OCI-LY3 (cell line): ENCODE results near the gene ECE2.

ENCODE experiments used
- H2AFZ ChIP-seq: fragments of 200-600, 300-600 bp; shearing (Covaris generic); 2 replicates; pipeline ENCODE4 v1.6.0; 2014; ENCODE audit warnings: antibody characterized with exemption, low read depth, low read length
- H3K27ac ChIP-seq: fragments of 200-600, 300-600 bp; sonication (generic); 2 replicates; pipeline ENCODE4 v1.5.1; 2014; ENCODE audit warnings: mild to moderate bottlenecking, low read length, moderate library complexity, mixed read lengths
- H3K27me3 ChIP-seq: fragments of 200-600, 300-600 bp; sonication (generic); 2 replicates; pipeline ENCODE4 v1.6.1; 2014; ENCODE audit warnings: low read depth, low read length, mixed read lengths
- H3K36me3 ChIP-seq: fragments of 200-600, 300-600 bp; sonication (generic); replicated peaks from 2 replicates; pipeline ENCODE3; 2014; ENCODE audit warnings: low read depth, low read length, mixed read lengths
- H3K4me1 ChIP-seq: fragments of 300-600, 200-600 bp; sonication (generic); 2 replicates; pipeline ENCODE4 v1.6.1; 2014; ENCODE audit warnings: low read length, mixed read lengths
- H3K4me2 ChIP-seq: fragments of 200-600, 300-600 bp; sonication (generic); 2 replicates; pipeline ENCODE4 v1.6.1; 2014; ENCODE audit warnings: low read length, mixed read lengths
- H3K4me3 ChIP-seq: fragments of 300-600, 200-600 bp; sonication (generic); 2 replicates; pipeline ENCODE4 v1.5.1; 2014; ENCODE audit warnings: antibody characterized with exemption, mild to moderate bottlenecking, low read length, moderate library complexity
- H3K79me2 ChIP-seq: fragments of 300-600, 200-600 bp; shearing (Covaris generic); 2 replicates; pipeline ENCODE4 v1.6.1; 2014; ENCODE audit warnings: mild to moderate bottlenecking, low read length, mixed read lengths
- H3K9ac ChIP-seq: fragments of 300-600, 200-600 bp; shearing (Covaris generic); 2 replicates; pipeline ENCODE4 v1.6.0; 2014; ENCODE audit warnings: mild to moderate bottlenecking, low read length, moderate library complexity
- H3K9me3 ChIP-seq: fragments of 200-600, 300-600 bp; shearing (Covaris generic); 2 replicates; pipeline ENCODE4 v1.6.1; 2014; ENCODE audit warnings: low read length, mixed read lengths; ENCODE audit not compliant: insufficient read depth
- H4K20me1 ChIP-seq: fragments of 200-600, 300-600 bp; sonication (generic); 2 replicates; pipeline ENCODE4 v1.6.1; 2016; ENCODE audit warnings: low read length, mixed read lengths; ENCODE audit not compliant: insufficient read depth
- CTCF ChIP-seq: fragments of 200-600, 300-600 bp; sonication (generic); IDR thresholded peaks from 2 replicates; pipeline ENCODE4 v1.5.1; 2014; ENCODE audit warnings: antibody characterized with exemption, low read length, low read depth
- EZH2phosphoT487 ChIP-seq: fragments of 200-600 bp; shearing (Covaris generic); IDR thresholded peaks from 2 replicates; pipeline ENCODE4 v1.6.1; 2018; ENCODE audit warnings: antibody characterized with exemption, mixed run types, low read depth

The ECE2 gene

GRCh38 chr3:184234224-184234623, 41.6 kb upstream of the ECE2 start:
- H3K27ac ChIP-seq = no peak overlapping the region
- no peak overlapping the region for H2AFZ ChIP-seq
- no peaks in the 10 kb centered on the region for H3K36me3 ChIP-seq
- H3K4me2 ChIP-seq = no peak overlapping the region
- H4K20me1 ChIP-seq = no peaks in the 10 kb centered on the region
- no peaks in the 10 kb centered on the region for H3K9me3 ChIP-seq
- H3K4me1 ChIP-seq = no peaks in the 10 kb centered on the region
- H3K9ac ChIP-seq = no peak overlapping the region
- no peaks in the 10 kb centered on the region for H3K27me3 ChIP-seq
- no peak for TF ChIP-seq CTCF
- no peak for TF ChIP-seq EZH2phosphoT487
- no peaks in the 10 kb centered on the region for H3K79me2 ChIP-seq
- H3K4me3 ChIP-seq = no peak overlapping the region

GRCh38 chr3:184234671-184235380, 41.0 kb upstream of the ECE2 start:
- H3K27me3 ChIP-seq = no peaks in the 10 kb centered on the region
- H3K9ac ChIP-seq = no peak overlapping the region
- no peak overlapping the region for H3K4me2 ChIP-seq

GRCh38 chr3:184235381-184236032, 40.3 kb upstream of the ECE2 start:
- Histone ChIP-seq H3K9me3 (no peaks in the 10 kb centered on the region), H3K4me3 (no peak overlapping the region), H3K79me2 (no peaks in the 10 kb centered on the region), H3K4me1 (no peaks in the 10 kb centered on the region), H4K20me1 (no peaks in the 10 kb centered on the region), H3K4me2 (no peak overlapping the region), H2AFZ (no peak overlapping the region), H3K27me3 (no peaks in the 10 kb centered on the region), H3K9ac (no peak overlapping the region), H3K36me3 (no peaks in the 10 kb centered on the region), H3K27ac (no peak overlapping the region)
- TF ChIP-seq CTCF (no peak), EZH2phosphoT487 (no peak)

More at GRCh38 chr3:184234671-184235380, 41.0 kb upstream of the ECE2 start:
- Histone ChIP-seq H3K27ac (no peak overlapping the region), H2AFZ (no peak overlapping the region), H4K20me1 (no peaks in the 10 kb centered on the region), H3K4me3 (no peak overlapping the region), H3K36me3 (no peaks in the 10 kb centered on the region), H3K9me3 (no peaks in the 10 kb centered on the region), H3K4me1 (no peaks in the 10 kb centered on the region), H3K79me2 (no peaks in the 10 kb centered on the region)
- no peak for TF ChIP-seq EZH2phosphoT487
- TF ChIP-seq CTCF = no peak

- Histone ChIP-seq H3K4me3 (no peak overlapping the region), H3K9me3 (no peaks in the 10 kb centered on the region), H4K20me1 (no peaks in the 10 kb centered on the region), H3K9ac (no peak overlapping the region), H3K27ac (no peak overlapping the region), H3K4me1 (no peaks in the 10 kb centered on the region), H3K36me3 (no peaks in the 10 kb centered on the region), H3K27me3 (no peaks in the 10 kb centered on the region), H3K79me2 (no peaks in the 10 kb centered on the region), H3K4me2 (no peak overlapping the region), H2AFZ (no peak overlapping the region)
- TF ChIP-seq CTCF (no peak), EZH2phosphoT487 (no peak)
Observed at GRCh38 chr3:184236033-184236410, 39.8 kb upstream of the ECE2 start.
